Peyer's patch (tissue), 4 donors: Measurements from ENCODE around the gene BIRC2. TPM values are rescaled to one million over a fixed set of nuclear protein-coding genes. Genes with fewer than 3 reads are reported as not detected.

Source experiments
- DNase-seq, 3 donors: peaks; one replicate each; pipeline ENCODE4 v3.0.0-alpha.2; 2017 to 2019
- H3K27ac ChIP-seq, 4 donors: fragments of 200-600 bp; sonication (generic); one replicate each; pipeline ENCODE4 v1.5.1; 2016 to 2019
- H3K27me3 ChIP-seq, 2 donors: fragments of 200-600 bp; sonication (generic); one replicate each; pipeline ENCODE4 v1.5.1; 2019
- H3K36me3 ChIP-seq, 3 donors: fragments of 200-600 bp; sonication (generic); one replicate each; pipeline ENCODE4 v1.5.1; 2016 to 2019
- H3K4me1 ChIP-seq, 4 donors: fragments of 200-600 bp; sonication (generic); one replicate each; pipeline ENCODE4 v1.5.1; 2016 to 2019
- H3K4me3 ChIP-seq, 4 donors: fragments of 200-600 bp; sonication (generic); 1 replicate in 3 of 4; 2 replicates in 1 of 4; pipeline ENCODE4 v1.5.1; 2016 to 2019; ENCODE audit warnings: mild to moderate bottlenecking in 1 of 4
- H3K9me3 ChIP-seq, 4 donors: fragments of 200-600 bp; sonication (generic); one replicate each; pipeline ENCODE4 v1.5.1; 2016 to 2019; ENCODE audit warnings: mild to moderate bottlenecking in 1 of 4
- CTCF ChIP-seq, 6 experiments: fragments of 450-650 bp in 4 of 6; fragments of 200-600 bp in 2 of 6; sonication (generic) in 1 of 6; IDR thresholded peaks; one replicate each; pipeline ENCODE4 v1.5.1; 2017 to 2019; ENCODE audit warnings: antibody characterized with exemption in 6 of 6, mild to moderate bottlenecking in 3 of 6, moderate library complexity in 1 of 6
- POLR2A ChIP-seq, 2 donors: fragments of 450-650 bp; IDR thresholded peaks; one replicate each; pipeline ENCODE4 v1.5.1; 2017; ENCODE audit warnings: antibody characterized with exemption in 2 of 2, mild to moderate bottlenecking in 2 of 2, moderate library complexity in 2 of 2
- total RNA-seq, 4 donors: library from RNA; depleted of rRNA; stranded (reverse); fragments of >200 nt; gene quantifications; one replicate each; pipeline ENCODE4 v1.1.0, GENCODE V29; 2016

The BIRC2 gene
- total RNA-seq, 4 donors from 2014 or later: 30.5 to 88.8 (median 60.8) TPM

- DNase-seq: no peak
- Histone ChIP-seq H3K36me3 (no peaks in the 10 kb centered on the region), H3K9me3 (no peaks in the 10 kb centered on the region), H3K4me1 (no peaks in the 10 kb centered on the region), H3K4me3 (no peak overlapping the region), H3K27ac (no peak overlapping the region), H3K27me3 (no peaks in the 10 kb centered on the region)
- TF ChIP-seq POLR2A (IDR thresholded peaks at IDR 0.05) (no peak), CTCF (IDR thresholded peaks at IDR 0.05) (no peak)
These were observed 74.2 kb downstream of the BIRC2 start for GRCh38 chr11:102421261-102421660.

- Histone ChIP-seq H3K36me3 (no peaks in the 10 kb centered on the region), H3K4me3 (no peak overlapping the region), H3K9me3 (no peaks in the 10 kb centered on the region), H3K27ac (no peak overlapping the region), H3K4me1 (no peaks in the 10 kb centered on the region), H3K27me3 (no peaks in the 10 kb centered on the region)
- no peak for DNase-seq
- TF ChIP-seq CTCF (IDR thresholded peaks at IDR 0.05) (no peak), POLR2A (IDR thresholded peaks at IDR 0.05) (no peak)
These were observed 76.1 kb downstream of the BIRC2 start for GRCh38 chr11:102422817-102423712.

- Histone ChIP-seq H3K9me3 (no peaks in the 10 kb centered on the region), H3K27me3 (no peaks in the 10 kb centered on the region), H3K4me1 (no peaks in the 10 kb centered on the region), H3K4me3 (no peak overlapping the region), H3K36me3 (no peaks in the 10 kb centered on the region), H3K27ac (no peak overlapping the region)
- DNase-seq: no peak
- no peak for TF ChIP-seq POLR2A (IDR thresholded peaks at IDR 0.05)
- no peak for TF ChIP-seq CTCF (IDR thresholded peaks at IDR 0.05)
These were observed 76.9 kb downstream of the BIRC2 start for GRCh38 chr11:102423936-102424335.

GRCh38 chr11:102426000-102426399, 79.0 kb downstream of the BIRC2 start:
- Histone ChIP-seq H3K4me1 (peaks cover 0 to 4% (median 0%) of the 10 kb centered on the region in 4 donors), H3K27ac (no peak overlapping the region)

GRCh38 chr11:102426570-102426969, 79.6 kb downstream of the BIRC2 start:
- no peak overlapping the region for H3K4me3 ChIP-seq
- no peak overlapping the region for H3K27ac ChIP-seq
- peaks cover 0 to 4% (median 0%) of the 10 kb centered on the region in 4 donors for H3K4me1 ChIP-seq
- DNase-seq: no peak
- no peaks in the 10 kb centered on the region for H3K36me3 ChIP-seq
- no peaks in the 10 kb centered on the region for H3K27me3 ChIP-seq
- no peaks in the 10 kb centered on the region for H3K9me3 ChIP-seq
- TF ChIP-seq CTCF (IDR thresholded peaks at IDR 0.05) (no peak), POLR2A (IDR thresholded peaks at IDR 0.05) (no peak)

More at GRCh38 chr11:102426000-102426399, 79.0 kb downstream of the BIRC2 start:
- H3K27me3 ChIP-seq: no peaks in the 10 kb centered on the region
- H3K4me3 ChIP-seq: no peak overlapping the region
- H3K36me3 ChIP-seq: no peaks in the 10 kb centered on the region
- no peak for TF ChIP-seq CTCF (IDR thresholded peaks at IDR 0.05)
- H3K9me3 ChIP-seq: no peaks in the 10 kb centered on the region
- no peak for DNase-seq
